PC-9 (cell line): ENCODE measurements around the gene ANKRD44.

Source experiments
- CTCF ChIP-seq: fragments of 200-600 bp; sonication (generic); conservative IDR thresholded peaks from 2 replicates; pipeline ENCODE4 v1.6.1; 2017; ENCODE audit warnings: mixed run types, antibody characterized with exemption, mild to moderate bottlenecking, moderate library complexity
- EZH2 ChIP-seq: fragments of 200-600 bp; sonication (generic); IDR thresholded peaks from 2 replicates; pipeline ENCODE4 v1.8.0; 2017; ENCODE audit warnings: antibody characterized with exemption, low read depth

- TF ChIP-seq CTCF (no peak), EZH2 (no peak)
Measured at GRCh38 chr2:197122821-197123220, 187.8 kb downstream of the ANKRD44 start.
